ENCODE data around the gene ZBTB17.

DNA sequence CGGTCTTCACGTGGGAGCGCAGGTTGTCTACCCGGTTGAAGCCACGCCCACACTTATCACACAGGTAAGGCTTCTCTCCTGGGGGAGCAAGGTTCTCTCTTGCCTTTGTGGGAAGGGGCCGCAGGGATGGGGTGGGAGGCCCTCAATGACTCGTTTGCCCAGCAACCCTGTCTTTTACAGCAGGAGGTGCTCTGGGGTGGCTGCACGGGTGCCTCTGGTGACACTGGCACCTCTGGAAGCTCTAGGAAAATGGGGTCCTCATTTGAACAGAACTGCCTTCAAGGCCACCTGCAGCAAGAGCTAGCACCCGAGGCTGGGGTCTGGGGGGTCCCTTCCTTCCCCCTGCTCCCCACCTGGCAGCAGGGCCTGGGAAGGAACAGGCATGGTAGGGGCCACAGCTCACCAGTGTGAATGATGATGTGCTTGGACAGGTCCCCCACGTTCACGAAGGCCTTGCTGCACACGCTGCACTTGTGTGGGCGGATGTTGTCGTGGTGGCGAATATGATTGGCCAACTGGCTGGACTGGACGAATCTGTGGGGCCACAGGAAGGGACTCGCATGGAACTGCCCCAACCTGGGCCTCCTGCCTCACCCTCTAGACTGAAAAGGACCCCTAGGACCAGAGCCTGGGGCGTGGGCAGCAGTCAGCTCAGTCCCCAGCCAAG, 33.1 kb downstream of the ZBTB17 start:
- TF ChIP-seq, protein P1, sequence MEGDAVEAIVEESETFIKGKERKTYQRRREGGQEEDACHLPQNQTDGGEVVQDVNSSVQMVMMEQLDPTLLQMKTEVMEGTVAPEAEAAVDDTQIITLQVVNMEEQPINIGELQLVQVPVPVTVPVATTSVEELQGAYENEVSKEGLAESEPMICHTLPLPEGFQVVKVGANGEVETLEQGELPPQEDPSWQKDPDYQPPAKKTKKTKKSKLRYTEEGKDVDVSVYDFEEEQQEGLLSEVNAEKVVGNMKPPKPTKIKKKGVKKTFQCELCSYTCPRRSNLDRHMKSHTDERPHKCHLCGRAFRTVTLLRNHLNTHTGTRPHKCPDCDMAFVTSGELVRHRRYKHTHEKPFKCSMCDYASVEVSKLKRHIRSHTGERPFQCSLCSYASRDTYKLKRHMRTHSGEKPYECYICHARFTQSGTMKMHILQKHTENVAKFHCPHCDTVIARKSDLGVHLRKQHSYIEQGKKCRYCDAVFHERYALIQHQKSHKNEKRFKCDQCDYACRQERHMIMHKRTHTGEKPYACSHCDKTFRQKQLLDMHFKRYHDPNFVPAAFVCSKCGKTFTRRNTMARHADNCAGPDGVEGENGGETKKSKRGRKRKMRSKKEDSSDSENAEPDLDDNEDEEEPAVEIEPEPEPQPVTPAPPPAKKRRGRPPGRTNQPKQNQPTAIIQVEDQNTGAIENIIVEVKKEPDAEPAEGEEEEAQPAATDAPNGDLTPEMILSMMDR (IDR thresholded peaks at IDR 0.05) = no peak
- TF ChIP-seq POLR2A (IDR thresholded peaks at IDR 0.05) = no peak
